Measurements from ENCODE around the gene LRRC37A2.
"Not testable (repeated sequence)": the region's sequence is repeated elsewhere in the genome, so short reads cannot be mapped to it uniquely, and the experiment has no call there.

DNA sequence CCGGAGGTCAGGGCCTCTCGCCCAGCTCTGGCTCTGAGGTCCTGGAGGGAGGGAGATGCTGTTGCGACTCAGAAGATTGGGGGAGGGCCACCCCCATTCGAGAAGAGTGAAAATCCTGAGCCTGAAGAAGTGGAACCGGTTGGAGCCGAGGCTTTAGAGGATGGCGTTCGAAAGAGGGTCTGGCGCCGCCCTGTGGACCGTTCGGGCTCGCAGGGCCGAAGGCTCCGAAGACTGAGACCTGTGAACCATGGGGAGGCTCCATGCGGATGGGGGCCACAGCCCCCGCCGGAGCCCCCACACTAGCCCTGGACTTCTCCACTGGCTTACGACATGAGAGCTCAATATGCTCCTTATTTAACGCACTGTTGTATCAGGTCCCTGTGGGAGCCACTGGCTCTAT is 46.9 kb downstream of the LRRC37A2 start:
- TF ChIP-seq, protein P1, sequence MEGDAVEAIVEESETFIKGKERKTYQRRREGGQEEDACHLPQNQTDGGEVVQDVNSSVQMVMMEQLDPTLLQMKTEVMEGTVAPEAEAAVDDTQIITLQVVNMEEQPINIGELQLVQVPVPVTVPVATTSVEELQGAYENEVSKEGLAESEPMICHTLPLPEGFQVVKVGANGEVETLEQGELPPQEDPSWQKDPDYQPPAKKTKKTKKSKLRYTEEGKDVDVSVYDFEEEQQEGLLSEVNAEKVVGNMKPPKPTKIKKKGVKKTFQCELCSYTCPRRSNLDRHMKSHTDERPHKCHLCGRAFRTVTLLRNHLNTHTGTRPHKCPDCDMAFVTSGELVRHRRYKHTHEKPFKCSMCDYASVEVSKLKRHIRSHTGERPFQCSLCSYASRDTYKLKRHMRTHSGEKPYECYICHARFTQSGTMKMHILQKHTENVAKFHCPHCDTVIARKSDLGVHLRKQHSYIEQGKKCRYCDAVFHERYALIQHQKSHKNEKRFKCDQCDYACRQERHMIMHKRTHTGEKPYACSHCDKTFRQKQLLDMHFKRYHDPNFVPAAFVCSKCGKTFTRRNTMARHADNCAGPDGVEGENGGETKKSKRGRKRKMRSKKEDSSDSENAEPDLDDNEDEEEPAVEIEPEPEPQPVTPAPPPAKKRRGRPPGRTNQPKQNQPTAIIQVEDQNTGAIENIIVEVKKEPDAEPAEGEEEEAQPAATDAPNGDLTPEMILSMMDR (IDR thresholded peaks at IDR 0.05): not testable (repeated sequence)
- TF ChIP-seq ZFX (IDR thresholded peaks at IDR 0.05; ENCODE audit: borderline replicate concordance): not testable (repeated sequence)

Data from 22Rv1 (cell line).